Skeletal muscle tissue (tissue), 4 donors: ENCODE results near the gene NUCB2. TPM values are rescaled to one million over a fixed set of nuclear protein-coding genes. Genes with fewer than 3 reads are reported as not detected.

Experiments
- H3K27ac ChIP-seq: one replicate; pipeline ENCODE4 v1.7.0; 2013; ENCODE audit warnings: mild to moderate bottlenecking, low read depth, low read length, inconsistent platforms
- H3K27me3 ChIP-seq, 3 donors: one replicate each; pipeline ENCODE4 v1.7.0; 2013; ENCODE audit warnings: low read length in 3 of 3; ENCODE audit not compliant: control insufficient read depth in 3 of 3, insufficient read depth in 3 of 3
- H3K36me3 ChIP-seq, 3 donors: one replicate each; pipeline ENCODE4 v1.7.0; 2013; ENCODE audit warnings: low read length in 3 of 3; ENCODE audit not compliant: control insufficient read depth in 3 of 3, insufficient read depth in 3 of 3
- H3K4me1 ChIP-seq, 3 donors: one replicate each; pipeline ENCODE4 v1.7.0; 2013; ENCODE audit warnings: low read length in 3 of 3, mild to moderate bottlenecking in 3 of 3; ENCODE audit not compliant: control insufficient read depth in 3 of 3, insufficient read depth in 3 of 3
- H3K4me3 ChIP-seq, 3 donors: one replicate each; pipeline ENCODE4 v1.7.0; 2013; ENCODE audit warnings: low read length in 3 of 3
- H3K9ac ChIP-seq, 3 donors: one replicate each; pipeline ENCODE4 v1.7.0; 2013; ENCODE audit warnings: low read length in 3 of 3, mild to moderate bottlenecking in 3 of 3, moderate library complexity in 2 of 3, low read depth in 1 of 3
- H3K9me3 ChIP-seq, 3 donors: one replicate each; pipeline ENCODE4 v1.7.0; 2013; ENCODE audit warnings: low read length in 3 of 3; ENCODE audit not compliant: control insufficient read depth in 3 of 3
- total RNA-seq: library from RNA; depleted of rRNA; stranded (reverse); fragments of >200 nt; gene quantifications from one replicate; pipeline ENCODE4 v1.2.3, GENCODE V29; 2014
- donor health status: Osteomylitis.

The NUCB2 gene
- total RNA-seq, 1 donor from 2014 or later, result 24.0 TPM

DNA sequence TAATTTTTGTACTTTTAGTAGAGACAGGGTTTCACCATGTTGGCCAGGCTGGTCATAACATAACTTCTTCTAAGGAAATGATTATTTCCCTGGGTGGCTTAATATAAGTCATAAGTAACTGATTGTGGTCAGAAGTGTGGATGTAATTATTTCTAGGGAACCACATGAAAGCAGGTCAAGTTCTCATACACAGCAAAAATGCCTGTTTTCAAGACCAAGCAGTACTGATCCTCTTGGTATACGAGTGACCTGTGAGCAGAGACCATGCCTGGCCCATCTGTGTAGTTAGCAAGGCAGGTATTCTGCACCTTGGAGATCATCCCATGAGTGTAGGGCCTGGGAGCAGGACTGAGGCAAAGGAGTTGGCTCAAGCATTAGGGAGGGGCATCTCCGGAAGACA lies 32.5 kb upstream of the NUCB2 start:
- H3K9ac ChIP-seq, result no peak overlapping the region
- H3K27ac ChIP-seq, result no peak overlapping the region
- no peak overlapping the region for H3K4me3 ChIP-seq
- no peaks in the 10 kb centered on the region for H3K9me3 ChIP-seq
- H3K36me3 ChIP-seq, result no peaks in the 10 kb centered on the region
- H3K4me1 ChIP-seq, result no peaks in the 10 kb centered on the region
- H3K27me3 ChIP-seq, result no peaks in the 10 kb centered on the region

- Histone ChIP-seq H3K9ac (no peak overlapping the region), H3K4me1 (no peaks in the 10 kb centered on the region), H3K36me3 (no peaks in the 10 kb centered on the region), H3K4me3 (no peak overlapping the region), H3K9me3 (no peaks in the 10 kb centered on the region), H3K27me3 (no peaks in the 10 kb centered on the region), H3K27ac (no peak overlapping the region)
Observed at GRCh38 chr11:17250561-17251350, 25.8 kb upstream of the NUCB2 start.

- Histone ChIP-seq H3K36me3 (no peaks in the 10 kb centered on the region), H3K27ac (no peak overlapping the region), H3K9ac (no peak overlapping the region), H3K4me1 (no peaks in the 10 kb centered on the region), H3K27me3 (no peaks in the 10 kb centered on the region), H3K4me3 (no peak overlapping the region), H3K9me3 (no peaks in the 10 kb centered on the region)
Observed at GRCh38 chr11:17252704-17253103, 23.8 kb upstream of the NUCB2 start.

GRCh38 chr11:17256512-17256911 lies 20.0 kb upstream of the NUCB2 start:
- Histone ChIP-seq H3K27me3 (no peaks in the 10 kb centered on the region), H3K9me3 (no peaks in the 10 kb centered on the region), H3K36me3 (no peaks in the 10 kb centered on the region), H3K4me1 (no peaks in the 10 kb centered on the region), H3K9ac (no peak overlapping the region), H3K4me3 (no peak overlapping the region), H3K27ac (no peak overlapping the region)

DNA sequence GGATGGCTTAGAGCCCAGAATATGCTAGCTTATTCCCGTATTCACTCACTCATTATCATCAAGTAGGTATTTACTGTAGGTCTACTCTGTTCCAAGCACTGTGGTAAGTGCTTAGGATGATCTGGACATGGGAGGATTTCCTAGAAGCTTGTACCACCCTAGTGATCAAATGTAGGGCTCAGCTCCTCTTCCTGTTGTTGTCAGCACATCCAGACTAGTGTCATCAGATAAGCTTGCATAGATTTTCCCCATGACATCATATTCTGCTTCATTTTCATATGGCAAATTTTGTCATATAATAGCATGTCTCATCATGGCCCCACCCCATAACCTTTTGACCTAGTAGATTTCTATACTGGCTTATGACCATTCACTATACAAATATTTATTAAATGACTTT lies 19.3 kb upstream of the NUCB2 start:
- Histone ChIP-seq H3K4me1 (no peaks in the 10 kb centered on the region), H3K27ac (no peak overlapping the region), H3K4me3 (no peak overlapping the region), H3K27me3 (no peaks in the 10 kb centered on the region), H3K9me3 (no peaks in the 10 kb centered on the region), H3K9ac (no peak overlapping the region), H3K36me3 (no peaks in the 10 kb centered on the region)

DNA sequence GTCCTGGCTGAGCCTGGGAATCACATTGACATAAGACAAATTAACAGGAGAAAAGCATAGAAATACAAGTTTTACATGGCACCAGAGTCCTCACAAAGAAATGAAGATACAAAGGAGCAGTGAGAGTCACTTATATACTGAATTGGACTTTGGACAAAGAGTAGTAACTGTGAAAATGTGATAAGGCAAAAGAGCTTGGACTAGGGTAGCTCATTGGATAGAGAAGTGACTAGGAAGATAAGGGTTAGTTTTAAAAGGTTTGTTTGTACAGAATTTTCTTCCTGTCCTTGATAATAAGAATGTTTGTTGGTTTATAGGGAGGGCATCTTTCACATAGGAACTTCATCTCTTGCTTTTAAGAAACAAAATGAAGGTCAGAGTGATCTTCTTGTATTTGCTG lies 17.9 kb upstream of the NUCB2 start:
- H3K9me3 ChIP-seq, result no peaks in the 10 kb centered on the region
- H3K4me1 ChIP-seq, result no peaks in the 10 kb centered on the region
- no peak overlapping the region for H3K4me3 ChIP-seq
- H3K27ac ChIP-seq, result no peak overlapping the region
- H3K36me3 ChIP-seq, result no peaks in the 10 kb centered on the region
- no peak overlapping the region for H3K9ac ChIP-seq
- no peaks in the 10 kb centered on the region for H3K27me3 ChIP-seq

DNA sequence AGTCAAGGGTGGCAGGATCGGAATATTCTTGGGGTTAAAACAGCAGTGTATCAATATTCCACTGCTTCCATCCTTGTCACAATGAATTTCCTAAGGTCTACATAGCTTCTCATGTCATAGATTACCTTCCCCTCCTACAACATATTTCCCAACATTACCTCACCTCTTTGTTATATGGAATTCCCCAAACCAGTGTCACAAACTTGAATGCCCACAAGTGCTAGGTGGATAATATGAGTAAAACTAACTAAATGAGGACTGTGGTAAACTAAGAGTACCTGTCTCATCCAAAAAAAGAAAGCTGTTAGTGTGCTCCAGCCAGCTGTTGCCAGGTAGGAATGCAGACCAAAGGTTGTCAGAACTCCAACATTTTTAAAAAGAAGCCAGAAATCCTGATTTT lies 17.0 kb upstream of the NUCB2 start:
- H3K27me3 ChIP-seq, result no peaks in the 10 kb centered on the region
- no peak overlapping the region for H3K9ac ChIP-seq
- no peaks in the 10 kb centered on the region for H3K36me3 ChIP-seq
- no peak overlapping the region for H3K4me3 ChIP-seq
- no peaks in the 10 kb centered on the region for H3K9me3 ChIP-seq
- H3K27ac ChIP-seq, result no peak overlapping the region
- H3K4me1 ChIP-seq, result no peaks in the 10 kb centered on the region

GRCh38 chr11:17260020-17260419 lies 16.5 kb upstream of the NUCB2 start:
- Histone ChIP-seq H3K27me3 (no peaks in the 10 kb centered on the region), H3K9me3 (no peaks in the 10 kb centered on the region), H3K27ac (no peak overlapping the region), H3K4me1 (no peaks in the 10 kb centered on the region), H3K9ac (no peak overlapping the region), H3K4me3 (no peak overlapping the region), H3K36me3 (no peaks in the 10 kb centered on the region)

- Histone ChIP-seq H3K27ac (no peak overlapping the region), H3K4me1 (no peaks in the 10 kb centered on the region), H3K9me3 (no peaks in the 10 kb centered on the region), H3K27me3 (no peaks in the 10 kb centered on the region), H3K9ac (no peak overlapping the region), H3K4me3 (no peak overlapping the region), H3K36me3 (no peaks in the 10 kb centered on the region)
Observed at GRCh38 chr11:17263769-17264168, 12.8 kb upstream of the NUCB2 start.

- H3K27me3 ChIP-seq, result no peaks in the 10 kb centered on the region
- no peak overlapping the region for H3K9ac ChIP-seq
- H3K4me3 ChIP-seq, result no peak overlapping the region
- H3K27ac ChIP-seq, result no peak overlapping the region
- H3K4me1 ChIP-seq, result no peaks in the 10 kb centered on the region
- H3K9me3 ChIP-seq, result no peaks in the 10 kb centered on the region
- H3K36me3 ChIP-seq, result no peaks in the 10 kb centered on the region
Observed at GRCh38 chr11:17266781-17267180, 9.8 kb upstream of the NUCB2 start.
